Ovary (tissue), 3 donors: ENCODE measurements around the gene CENPP.

Experiments used
- CTCF ChIP-seq, 3 donors: fragments of 450-650 bp in 2 of 3; fragments of 200-600 bp in 1 of 3; IDR thresholded peaks; one replicate each; pipeline versions ENCODE4 v1.5.1 to v1.8.0; 2016 to 2022; ENCODE audit warnings: antibody characterized with exemption in 3 of 3, mild to moderate bottlenecking in 1 of 3
- POLR2A ChIP-seq: fragments of 450-650 bp; IDR thresholded peaks from one replicate; pipeline ENCODE4 v1.6.1; 2017; ENCODE audit warnings: antibody characterized with exemption, mild to moderate bottlenecking, moderate library complexity
- donor health status: DM: no; HTN: no; CAD: no.

- TF ChIP-seq CTCF (IDR thresholded peaks at IDR 0.05): no peak
- no peak for TF ChIP-seq POLR2A
Measured at GRCh38 chr9:92507005-92507404, 181.3 kb downstream of the CENPP start.
